ENCODE data around the gene TRPC1. TPM values are rescaled to one million over a fixed set of nuclear protein-coding genes. Genes with fewer than 3 reads are reported as not detected.
A peak's percentile ranks its signal among the peaks of the same experiment; 100 is the strongest.
"Not testable (repeated sequence)": the region's sequence is repeated elsewhere in the genome, so short reads cannot be mapped to it uniquely, and the experiment has no call there.

TRPC1 gene
- total and polyA plus RNA-seq, 12 donors, result 2.7 to 26.3 (median 5.8) TPM

DNA sequence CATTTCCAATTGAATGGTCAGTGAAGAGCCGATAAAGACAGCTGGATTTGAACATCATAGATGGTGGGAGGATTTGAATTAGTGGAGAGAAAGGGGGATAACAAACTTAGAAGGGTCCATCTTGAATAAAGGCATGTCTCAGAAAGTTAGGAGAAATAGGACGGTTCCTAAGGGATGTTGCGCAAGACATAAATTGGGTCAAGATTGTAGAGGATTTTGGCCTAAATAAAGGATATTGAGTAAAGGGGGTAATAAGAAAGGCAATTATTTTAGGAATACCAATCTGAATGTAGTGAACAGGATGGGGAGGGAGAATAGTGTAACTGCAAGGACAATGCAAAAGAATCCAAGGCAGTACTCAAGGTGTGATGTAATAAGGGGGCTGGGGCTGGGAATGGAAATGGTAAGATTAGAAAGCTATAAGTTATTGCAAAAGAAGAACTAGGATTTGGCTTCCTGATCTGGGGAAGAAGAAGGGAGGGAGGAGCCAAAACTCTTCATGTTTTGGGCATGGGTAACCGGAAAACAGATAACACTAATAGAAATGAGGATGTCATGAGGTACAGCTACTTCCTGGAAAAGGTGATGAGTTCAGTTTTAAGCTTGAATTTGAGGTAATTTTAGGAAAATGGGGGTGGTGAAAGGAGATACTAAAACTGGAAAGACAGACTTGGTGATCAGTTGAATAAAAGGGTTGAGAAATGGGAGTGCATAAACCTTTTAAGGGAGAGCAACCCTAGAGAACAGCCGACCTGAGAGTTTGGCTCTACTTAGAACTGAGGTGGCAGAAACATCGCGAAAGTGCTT is 17.3 kb upstream of the TRPC1 start:
- WGBS, 4 donors, result 78 to 89% (median 82%) methylated on average over 7 of the region's 7 CpGs
- H3K36me3 ChIP-seq (replicated peaks in 1 of 2), result no peaks in the 10 kb centered on the region
- H3K27me3 ChIP-seq, result no peaks in the 10 kb centered on the region
- H3K27ac ChIP-seq, result no peak overlapping the region
- H3K4me1 ChIP-seq (replicated peaks in 1 of 2), result no peaks in the 10 kb centered on the region
- DNase-seq, result no peak
- no peak overlapping the region for H3K4me3 ChIP-seq
- intact Hi-C loops (cut with DNase I), result no loop called here
- TF ChIP-seq, protein P1, sequence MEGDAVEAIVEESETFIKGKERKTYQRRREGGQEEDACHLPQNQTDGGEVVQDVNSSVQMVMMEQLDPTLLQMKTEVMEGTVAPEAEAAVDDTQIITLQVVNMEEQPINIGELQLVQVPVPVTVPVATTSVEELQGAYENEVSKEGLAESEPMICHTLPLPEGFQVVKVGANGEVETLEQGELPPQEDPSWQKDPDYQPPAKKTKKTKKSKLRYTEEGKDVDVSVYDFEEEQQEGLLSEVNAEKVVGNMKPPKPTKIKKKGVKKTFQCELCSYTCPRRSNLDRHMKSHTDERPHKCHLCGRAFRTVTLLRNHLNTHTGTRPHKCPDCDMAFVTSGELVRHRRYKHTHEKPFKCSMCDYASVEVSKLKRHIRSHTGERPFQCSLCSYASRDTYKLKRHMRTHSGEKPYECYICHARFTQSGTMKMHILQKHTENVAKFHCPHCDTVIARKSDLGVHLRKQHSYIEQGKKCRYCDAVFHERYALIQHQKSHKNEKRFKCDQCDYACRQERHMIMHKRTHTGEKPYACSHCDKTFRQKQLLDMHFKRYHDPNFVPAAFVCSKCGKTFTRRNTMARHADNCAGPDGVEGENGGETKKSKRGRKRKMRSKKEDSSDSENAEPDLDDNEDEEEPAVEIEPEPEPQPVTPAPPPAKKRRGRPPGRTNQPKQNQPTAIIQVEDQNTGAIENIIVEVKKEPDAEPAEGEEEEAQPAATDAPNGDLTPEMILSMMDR (IDR thresholded peaks at IDR 0.05), result no peak
- TF ChIP-seq POLR2A (IDR thresholded peaks at IDR 0.05), result no peak
- H3K9me3 ChIP-seq (replicated peaks in 1 of 3), result no peaks in the 10 kb centered on the region

DNA sequence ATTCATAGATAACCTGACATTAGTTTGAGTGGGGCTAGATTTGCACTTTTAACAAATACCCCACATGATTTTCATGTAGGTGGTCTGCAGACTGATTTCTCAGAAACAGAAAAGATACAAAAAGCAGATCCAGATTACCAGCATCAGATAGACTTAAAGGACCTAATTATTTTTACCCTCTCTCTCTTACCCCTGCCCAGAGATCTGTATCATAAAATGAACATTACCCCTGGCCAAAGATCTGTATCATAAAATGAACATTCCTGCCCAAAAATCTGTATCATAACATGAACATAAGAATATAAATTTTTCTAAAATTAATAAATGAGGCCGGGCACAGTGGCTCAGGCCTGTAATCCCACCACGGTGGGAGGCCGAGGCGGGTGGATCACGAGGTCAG is 14.6 kb upstream of the TRPC1 start:
- Histone ChIP-seq H3K9me3 (replicated peaks in 1 of 3) (no peaks in the 10 kb centered on the region), H3K4me3 (no peak overlapping the region), H3K36me3 (replicated peaks in 1 of 2) (no peaks in the 10 kb centered on the region), H3K27me3 (no peaks in the 10 kb centered on the region), H3K27ac (no peak overlapping the region), H3K4me1 (replicated peaks in 1 of 2) (no peaks in the 10 kb centered on the region)
- no peak for DNase-seq
- intact Hi-C loops (cut with DNase I), result no loop called here
- 90 to 96% (median 95%) methylated on average over 5 of the region's 5 CpGs for WGBS, 4 donors
- no peak for TF ChIP-seq POLR2A (IDR thresholded peaks at IDR 0.05)
- TF ChIP-seq, protein P1 (IDR thresholded peaks at IDR 0.05), result no peak

DNA sequence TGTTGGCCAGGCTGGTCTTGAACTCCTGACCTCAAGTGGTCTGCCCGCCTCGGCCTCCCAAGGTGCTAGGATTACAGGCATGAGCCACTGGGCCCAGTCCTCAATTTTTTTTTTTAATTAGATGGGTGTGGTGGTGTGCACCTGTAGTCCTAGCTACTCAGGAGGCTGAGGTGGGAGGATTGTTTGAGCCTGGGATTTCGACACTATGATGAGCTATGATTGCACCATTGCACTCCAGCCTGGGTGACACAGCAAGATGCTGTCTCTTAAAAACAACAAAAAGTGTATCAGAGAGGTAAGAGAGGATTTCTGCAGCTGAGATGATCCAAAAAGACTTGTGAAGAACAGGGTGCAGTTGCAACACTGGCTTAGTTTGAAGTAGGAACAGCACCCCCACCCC is 9.0 kb upstream of the TRPC1 start:
- H3K36me3 ChIP-seq (replicated peaks in 1 of 2); H3K9me3 ChIP-seq (replicated peaks in 1 of 3); H3K4me3 ChIP-seq; H3K4me1 ChIP-seq (replicated peaks in 1 of 2); DNase-seq; intact Hi-C loops (cut with DNase I); H3K27me3 ChIP-seq; H3K27ac ChIP-seq: not testable (repeated sequence)
- 93 to 98% (median 95%) methylated on average over 3 of the region's 3 CpGs for WGBS, 4 donors

DNA sequence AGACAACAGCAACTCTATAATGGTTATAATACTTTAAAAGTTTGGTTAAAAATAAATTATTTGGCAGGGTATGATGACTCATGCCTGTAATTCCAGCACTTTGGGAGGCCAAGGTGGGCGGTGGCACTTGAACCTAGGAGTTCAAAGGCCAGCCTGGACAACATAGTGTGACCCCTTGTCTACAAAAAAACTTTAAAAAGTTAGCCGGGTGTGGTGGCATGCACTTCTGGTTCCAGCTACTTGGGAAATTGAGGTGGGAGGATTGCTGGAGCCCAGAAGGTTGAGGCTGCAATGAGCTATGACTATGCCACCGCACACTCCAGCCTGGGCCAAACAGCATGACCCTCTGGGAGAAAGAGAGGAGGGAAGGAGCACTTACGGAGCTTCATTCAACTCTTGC is 7.7 kb upstream of the TRPC1 start:
- H3K36me3 ChIP-seq (replicated peaks in 1 of 2), result no peaks in the 10 kb centered on the region
- H3K27me3 ChIP-seq, result no peaks in the 10 kb centered on the region
- intact Hi-C loops (cut with DNase I), result no loop called here
- no peak for TF ChIP-seq POLR2A (IDR thresholded peaks at IDR 0.05)
- TF ChIP-seq, protein P1 (IDR thresholded peaks at IDR 0.05), result no peak
- H3K4me3 ChIP-seq, result no peak overlapping the region
- no peak overlapping the region for H3K27ac ChIP-seq
- no peaks in the 10 kb centered on the region for H3K4me1 ChIP-seq (replicated peaks in 1 of 2)
- no peaks in the 10 kb centered on the region for H3K9me3 ChIP-seq (replicated peaks in 1 of 3)
- WGBS, 4 donors, result 83 to 91% (median 86%) methylated on average over 4 of the region's 4 CpGs
- no peak for DNase-seq

DNA sequence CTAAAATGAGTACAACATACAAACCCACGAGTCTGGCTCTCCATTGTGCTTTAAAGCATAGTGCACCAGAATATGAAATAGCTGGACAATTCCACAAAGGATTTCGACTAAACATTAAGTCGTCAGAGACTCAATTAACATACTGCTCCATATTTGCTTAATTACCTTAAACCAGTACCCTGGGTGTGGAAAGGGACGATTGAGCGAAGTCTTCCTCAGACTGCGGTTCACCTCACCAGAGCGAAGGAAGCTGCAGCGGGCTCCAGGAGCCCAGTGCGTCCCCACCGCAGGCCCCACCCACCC is 218 bp upstream of the TRPC1 start:
- Histone ChIP-seq H3K4me1 (replicated peaks in 1 of 2) (peaks cover 3 to 12% of the 10 kb centered on the region in 2 donors), H3K36me3 (replicated peaks in 1 of 2) (no peaks in the 10 kb centered on the region), H3K27me3 (no peaks in the 10 kb centered on the region), H3K4me3 (peak overlapping the region in 2 of 4 donors; percentile 57 to 88), H3K9me3 (replicated peaks in 1 of 3) (no peaks in the 10 kb centered on the region), H3K27ac (peak overlapping the region in 3 of 5 donors; percentile 85 to 92 (median 90))
- TF ChIP-seq POLR2A (IDR thresholded peaks at IDR 0.05), result no peak
- TF ChIP-seq, protein P1 (IDR thresholded peaks at IDR 0.05), result no peak
- 0 to 2% (median 0%) methylated on average over 6 to 10 of the region's 10 CpGs for WGBS, 4 donors
- intact Hi-C loops (cut with DNase I), result no loop called here
- no peak for DNase-seq
